ENCODE measurements around the gene CABP7. TPM values are rescaled to one million over a fixed set of nuclear protein-coding genes. Genes with fewer than 3 reads are reported as not detected.

Gene CABP7
- total and polyA plus RNA-seq, 9 donors, result 0.04 to 0.23 (median 0.07) TPM; not detected in 6

DNA sequence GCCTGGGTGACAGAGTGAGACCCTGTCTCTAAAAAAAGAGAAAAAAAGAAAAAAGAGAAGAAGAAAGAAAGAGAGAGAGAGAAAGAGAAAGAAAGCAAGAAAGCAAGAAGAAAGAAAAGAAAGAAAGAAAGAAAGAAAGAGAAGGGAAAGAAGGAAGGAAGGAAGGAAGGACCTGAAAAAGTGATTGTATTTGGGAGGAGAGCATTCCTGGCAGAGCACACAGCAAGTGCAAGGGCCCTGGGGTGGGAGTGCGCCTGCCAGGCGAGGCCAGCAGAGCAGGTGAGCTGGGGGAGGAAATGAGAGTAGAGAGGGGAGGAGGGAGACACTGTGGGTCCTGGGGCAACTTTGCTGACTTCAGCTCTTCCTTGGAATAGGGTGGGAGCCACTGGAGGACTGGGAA is 7.7 kb upstream of the CABP7 start:
- Histone ChIP-seq H3K27me3 (no peaks in the 10 kb centered on the region), H3K9me3 (no peaks in the 10 kb centered on the region), H3K4me1 (ENCODE audit: insufficient read depth) (no peaks in the 10 kb centered on the region), H3K4me3 (no peak overlapping the region), H3K27ac (no peak overlapping the region), H3K36me3 (no peaks in the 10 kb centered on the region)
- TF ChIP-seq CTCF (IDR thresholded peaks at IDR 0.05), result no peak
- TF ChIP-seq EP300 (IDR thresholded peaks at IDR 0.05), result no peak
- TF ChIP-seq POLR2A (IDR thresholded peaks at IDR 0.05), result no peak
- intact Hi-C loops (cut with DNase I), result no loop called here
- DNase-seq, result no peak
- WGBS, 3 donors, result 64 to 70% (median 69%) methylated on average over 2 of the region's 2 CpGs

DNA sequence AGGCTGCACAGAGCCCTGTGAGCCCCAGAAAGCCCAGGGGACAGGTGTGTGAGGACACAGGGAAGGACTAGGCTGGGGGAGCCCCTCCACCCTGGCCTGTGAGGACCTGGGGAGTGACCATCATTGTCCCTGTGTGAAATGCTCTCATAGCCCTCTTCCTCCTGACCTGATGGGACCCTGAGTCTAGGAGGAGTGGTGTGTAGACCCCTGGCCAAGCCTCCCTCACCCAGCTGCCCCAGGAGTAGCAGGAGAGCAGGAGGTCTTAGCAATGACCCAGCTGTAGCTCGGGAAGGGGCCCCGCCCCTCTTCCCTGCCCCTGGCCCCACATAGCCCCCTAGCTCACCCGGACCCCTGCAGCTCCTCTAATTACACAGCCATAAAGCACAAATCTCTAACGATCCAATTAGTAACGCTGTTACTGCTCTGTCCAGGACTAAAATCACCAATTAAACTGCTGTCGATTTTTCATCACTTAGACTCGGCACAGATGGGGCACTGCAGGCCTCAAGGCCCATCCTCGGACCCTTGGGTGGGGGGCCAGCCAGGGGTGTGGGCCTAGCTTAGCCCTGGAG is 6.6 kb upstream of the CABP7 start:
- no peak for TF ChIP-seq POLR2A (IDR thresholded peaks at IDR 0.05)
- no peak for TF ChIP-seq CTCF (IDR thresholded peaks at IDR 0.05)
- no peak for TF ChIP-seq EP300 (IDR thresholded peaks at IDR 0.05)
- Histone ChIP-seq H3K27me3 (no peaks in the 10 kb centered on the region), H3K27ac (no peak overlapping the region), H3K36me3 (no peaks in the 10 kb centered on the region), H3K9me3 (no peaks in the 10 kb centered on the region), H3K4me3 (no peak overlapping the region), H3K4me1 (ENCODE audit: insufficient read depth) (no peaks in the 10 kb centered on the region)
- intact Hi-C loops (cut with DNase I), result no loop called here
- DNase-seq, result no peak
- 14 to 29% (median 24%) methylated on average over 8 of the region's 8 CpGs for WGBS, 3 donors

DNA sequence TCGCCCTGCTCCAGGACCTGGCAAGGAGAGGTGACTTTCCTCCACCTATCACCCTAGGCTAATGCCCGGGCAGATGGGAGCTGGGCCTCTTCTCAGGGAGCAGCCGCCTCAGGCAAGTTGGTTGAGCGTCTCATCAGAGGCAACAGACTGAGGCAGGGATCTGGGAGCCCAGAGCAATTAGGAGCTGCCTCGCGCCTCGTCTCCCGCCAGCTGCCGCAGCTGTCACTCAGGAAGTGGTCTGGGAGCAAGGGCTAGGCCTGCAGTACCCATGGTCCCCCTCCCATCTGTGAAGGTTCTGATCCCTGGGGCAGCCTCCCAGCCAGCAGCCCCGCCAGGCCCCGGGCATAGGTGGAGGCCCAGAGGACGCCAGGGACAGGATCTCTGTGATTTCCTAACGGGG is 4.6 kb upstream of the CABP7 start:
- H3K27ac ChIP-seq, result no peak overlapping the region
- no peaks in the 10 kb centered on the region for H3K4me1 ChIP-seq (ENCODE audit: insufficient read depth)
- H3K27me3 ChIP-seq, result no peaks in the 10 kb centered on the region
- WGBS, 3 donors, result 58 to 67% (median 67%) methylated on average over 12 to 13 of the region's 13 CpGs
- no peak overlapping the region for H3K4me3 ChIP-seq
- TF ChIP-seq CTCF (IDR thresholded peaks at IDR 0.05) (no peak), EP300 (IDR thresholded peaks at IDR 0.05) (no peak), POLR2A (IDR thresholded peaks at IDR 0.05) (no peak)
- intact Hi-C loops (cut with DNase I), result no loop called here
- H3K36me3 ChIP-seq, result no peaks in the 10 kb centered on the region
- H3K9me3 ChIP-seq, result no peaks in the 10 kb centered on the region
- DNase-seq, result no peak

DNA sequence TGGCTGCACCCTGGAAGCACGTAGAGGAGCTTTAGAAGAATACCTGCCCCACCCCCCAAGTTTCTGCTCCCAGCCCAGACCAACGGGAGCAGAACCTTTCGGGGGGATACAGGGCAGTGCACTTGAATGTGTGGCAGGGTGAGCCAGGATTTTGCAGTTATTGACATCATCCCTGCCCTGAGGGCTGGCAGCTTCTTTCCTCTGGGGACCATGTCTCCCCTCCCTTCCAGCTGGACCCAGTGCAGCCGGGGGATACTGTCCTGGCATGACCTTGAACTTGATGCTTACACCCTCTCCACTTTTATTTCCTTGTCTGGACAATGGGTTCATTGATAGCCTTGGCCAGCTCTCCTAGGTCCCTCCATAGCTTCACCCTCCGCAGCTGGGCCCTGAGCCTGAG is 4.1 kb upstream of the CABP7 start:
- H3K36me3 ChIP-seq, result no peaks in the 10 kb centered on the region
- H3K4me3 ChIP-seq, result no peak overlapping the region
- H3K27ac ChIP-seq, result no peak overlapping the region
- H3K27me3 ChIP-seq, result no peaks in the 10 kb centered on the region
- DNase-seq, result no peak
- intact Hi-C loops (cut with DNase I), result no loop called here
- TF ChIP-seq POLR2A (IDR thresholded peaks at IDR 0.05), result no peak
- no peak for TF ChIP-seq CTCF (IDR thresholded peaks at IDR 0.05)
- TF ChIP-seq EP300 (IDR thresholded peaks at IDR 0.05), result no peak
- 55 to 62% (median 55%) methylated on average over 5 of the region's 5 CpGs for WGBS, 3 donors
- H3K4me1 ChIP-seq (ENCODE audit: insufficient read depth), result no peaks in the 10 kb centered on the region
- no peaks in the 10 kb centered on the region for H3K9me3 ChIP-seq
